ENCODE data around the gene MYMX.

Gene MYMX

DNA sequence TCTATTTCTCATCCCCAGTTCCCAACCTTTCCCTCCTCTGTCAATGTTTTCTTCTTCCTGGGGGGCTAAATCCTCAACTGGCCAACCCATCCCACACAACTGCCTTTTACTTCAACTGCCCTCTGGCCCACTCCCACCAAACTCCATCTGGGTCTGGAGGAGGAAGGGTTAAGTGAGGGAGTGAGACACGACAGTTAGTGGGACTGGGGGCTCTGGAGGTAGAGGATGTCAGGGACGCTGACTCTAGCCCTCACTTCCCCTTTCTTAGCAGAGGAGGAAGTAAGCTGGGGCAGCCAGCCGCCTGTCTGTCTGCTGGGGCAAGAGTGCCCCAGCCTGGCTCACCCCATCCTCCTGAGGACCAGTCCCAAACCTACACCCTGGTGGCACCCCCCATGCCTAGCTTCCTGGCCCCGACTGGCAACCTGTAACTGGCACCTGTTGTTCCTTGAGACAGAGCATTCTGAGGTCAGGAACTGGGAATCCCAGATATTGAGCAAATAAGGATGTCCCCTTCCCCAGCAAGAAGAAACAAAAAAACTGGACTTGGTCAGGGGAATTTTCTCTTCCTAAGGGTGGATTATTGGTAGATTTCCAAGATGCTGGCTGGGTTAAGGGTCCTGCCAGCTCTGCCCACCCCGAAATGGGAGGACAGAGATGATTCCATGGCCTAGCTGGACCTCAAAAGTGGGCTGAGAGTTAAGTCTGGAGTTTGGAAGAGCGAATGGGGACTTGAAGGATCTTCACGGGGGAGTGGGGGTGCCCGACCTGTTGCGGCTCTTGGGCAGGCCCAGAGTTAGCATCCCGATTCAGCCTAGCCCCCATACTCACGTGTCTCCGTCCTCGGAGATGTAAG, 47.7 kb downstream of the MYMX start:
- no peak for DNase-seq (ENCODE audit: low read depth, low spot score)

DNA sequence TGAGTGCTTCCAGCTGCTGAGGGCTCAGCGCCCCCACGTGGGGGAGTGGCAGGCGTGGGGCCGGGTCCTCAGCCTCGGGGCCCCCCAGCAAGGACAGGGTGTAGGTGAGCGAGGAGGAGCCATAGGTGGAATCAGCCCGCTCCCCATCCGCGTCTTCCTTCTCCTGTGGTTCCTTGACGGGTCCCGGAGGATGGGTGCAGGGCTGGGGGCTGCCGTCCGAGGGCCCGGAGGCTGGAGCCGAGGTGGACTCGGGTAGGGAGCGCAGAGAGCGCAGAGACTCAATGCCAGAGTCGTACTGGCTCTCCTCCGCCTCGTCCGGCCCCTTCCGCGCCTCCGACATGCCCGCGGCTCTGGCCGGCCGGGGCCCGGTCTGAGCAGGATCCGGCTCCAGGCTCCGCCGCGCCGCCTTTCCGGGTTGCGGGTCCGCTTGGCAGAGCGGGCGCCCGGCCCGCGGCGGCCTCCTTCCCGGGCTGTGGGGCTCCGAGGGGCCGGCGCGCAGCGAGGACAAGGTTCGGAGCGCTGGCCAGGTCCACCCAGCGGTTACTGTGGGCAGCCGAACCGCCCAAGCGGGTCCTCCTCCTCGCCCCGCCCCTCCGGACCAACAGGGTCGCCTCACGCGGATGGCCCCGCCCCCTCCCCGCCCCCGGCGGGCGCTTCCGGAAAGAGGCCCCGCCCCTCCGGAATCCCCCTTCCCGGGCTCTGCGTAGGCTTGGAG, 48.4 kb downstream of the MYMX start, which contains the start of gene NFKBIE:
TSS of gene NFKBIE (minus strand) at position 545 of the 715 bp plus-strand sequence. CDS start at position 340, 205 bp downstream.
- no peak for DNase-seq (ENCODE audit: low read depth, low spot score)

DNA sequence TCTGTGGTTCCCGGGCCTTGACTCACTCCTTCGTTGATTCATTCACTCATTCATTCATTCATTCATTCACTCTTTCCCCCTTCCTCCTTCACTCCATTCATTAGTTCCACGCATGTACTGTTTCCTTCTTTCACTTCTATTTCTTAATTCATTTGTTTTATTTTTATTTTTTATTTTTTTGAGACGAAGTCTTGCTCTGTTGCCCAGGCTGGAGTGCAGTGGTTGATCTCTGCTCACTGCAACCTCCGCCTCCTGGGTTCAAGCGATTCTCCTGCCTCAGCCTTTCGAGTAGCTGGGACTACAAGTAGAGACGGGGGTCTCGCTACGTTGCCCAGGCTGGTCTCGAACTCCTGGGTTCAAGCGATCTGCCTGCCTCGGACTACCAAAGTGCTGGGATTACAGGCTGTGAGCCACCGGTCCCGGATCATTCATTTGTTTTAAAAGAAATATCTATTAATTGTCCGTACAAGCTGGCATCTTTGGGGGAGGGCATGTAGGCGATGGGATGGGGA, 49.1 kb downstream of the MYMX start:
- no peak for DNase-seq (ENCODE audit: low read depth, low spot score)

DNA sequence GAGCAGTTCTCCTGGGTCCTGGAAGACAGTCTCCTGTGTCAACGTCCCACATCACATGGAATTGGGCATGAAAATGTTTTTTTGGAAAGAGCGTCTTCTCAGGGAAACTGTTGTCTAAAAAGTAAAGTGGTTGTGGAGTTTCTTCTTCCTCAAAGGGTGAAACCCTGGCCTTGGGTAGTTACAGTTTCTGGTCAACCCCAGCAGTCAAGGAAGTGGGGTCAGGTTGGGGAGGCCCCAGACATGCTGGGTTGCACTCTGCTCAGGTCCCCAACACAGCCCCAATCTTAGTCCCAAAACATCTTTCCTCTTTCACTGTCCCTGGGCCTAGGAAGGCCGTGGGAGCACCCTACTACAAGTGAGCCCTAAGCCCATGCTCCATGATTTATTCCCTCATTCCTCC, 49.6 kb downstream of the MYMX start:
- DNase-seq (ENCODE audit: low read depth, low spot score) = no peak

DNA sequence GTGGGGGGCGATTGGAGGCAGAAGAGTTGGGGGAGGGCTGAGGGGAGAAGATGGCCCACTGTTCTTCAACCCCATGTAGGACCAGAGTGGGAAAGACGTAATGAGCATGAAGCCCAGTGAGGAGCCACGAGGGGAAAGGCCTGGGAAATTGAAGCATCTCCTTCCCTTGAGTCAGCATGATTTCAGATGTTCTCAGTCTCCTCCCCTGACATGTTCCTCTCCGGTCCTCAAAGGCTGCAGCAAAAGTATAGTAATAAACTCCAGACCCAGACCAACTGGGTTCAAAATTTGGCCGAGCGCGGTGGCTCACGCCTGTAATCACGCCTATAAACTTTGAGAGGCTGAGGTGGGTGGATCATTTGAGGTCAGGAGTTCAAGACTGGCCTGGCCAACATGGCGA, 50.5 kb downstream of the MYMX start:
- no peak for DNase-seq (ENCODE audit: low read depth, low spot score)
